Caco-2 (cell line): Measurements from ENCODE around the gene AP3B2. TPM values are rescaled to one million over a fixed set of nuclear protein-coding genes. Genes with fewer than 3 reads are reported as not detected.

ENCODE experiments used
- BruUV-seq: library from RNA; stranded (reverse); fragments of 400-500 nt; replicated peaks from 2 replicates; lab custom pipeline; 2021; lab: Mats Ljungman, UMichigan
- CTCF ChIA-PET: fragments of 300-600 bp; sonication (Branson Sonifier 250); formaldehyde crosslinking; loops from one replicate; lab custom pipeline; 2022; ENCODE audit warnings: antibody characterized with exemption; lab: Charles Lee
- POLR2A ChIA-PET: fragments of 300-600 bp; sonication (Branson Sonifier 250); formaldehyde crosslinking; loops from one replicate; lab custom pipeline; 2022; ENCODE audit warnings: antibody characterized with exemption; lab: Charles Lee
- DNase-seq, 2 experiments: peaks; one replicate each; pipeline versions ENCODE4 v3.0.0 to v3.0.0-alpha.2; 2020 to 2022
- H3K27me3 ChIP-seq: replicated peaks from 2 replicates; pipeline ENCODE4 v1.6.0; 2011; ENCODE audit warnings: low read length; ENCODE audit not compliant: control insufficient read depth, insufficient read depth
- H3K36me3 ChIP-seq: 2 replicates; pipeline ENCODE4 v1.5.1; 2011; ENCODE audit warnings: low read length; ENCODE audit not compliant: control insufficient read depth, insufficient read depth
- H3K4me1 ChIP-seq: fragments of 250-450 bp; sonication (Bioruptor Pico); 2 replicates; pipeline ENCODE4 v1.5.1; 2020; ENCODE audit warnings: mild to moderate bottlenecking
- H3K4me3 ChIP-seq: 2 replicates; pipeline ENCODE4 v1.5.1; 2011; ENCODE audit warnings: low read depth, mild to moderate bottlenecking, control low read depth, low read length
- H3K9me3 ChIP-seq: fragments of 250-450 bp; sonication (Bioruptor Pico); 2 replicates; pipeline ENCODE4 v1.5.1; 2020; ENCODE audit warnings: mild to moderate bottlenecking, moderate library complexity
- H3K27ac Mint-ChIP-seq: one replicate; pipeline ENCODE4 v1.8.0; 2022; ENCODE audit warnings: mixed read lengths; ENCODE audit not compliant: unreplicated experiment
- H3K27me3 Mint-ChIP-seq: one replicate; pipeline ENCODE4 v1.8.0; 2022; ENCODE audit warnings: mixed read lengths; ENCODE audit not compliant: insufficient read depth, unreplicated experiment
- H3K36me3 Mint-ChIP-seq: one replicate; pipeline ENCODE4 v1.8.0; 2022; ENCODE audit warnings: mild to moderate bottlenecking, mixed read lengths; ENCODE audit not compliant: insufficient read depth, unreplicated experiment
- H3K4me1 Mint-ChIP-seq: one replicate; pipeline ENCODE4 v1.8.0; 2022; ENCODE audit warnings: low read depth, mixed read lengths; ENCODE audit not compliant: unreplicated experiment
- H3K4me3 Mint-ChIP-seq: one replicate; pipeline ENCODE4 v1.8.0; 2022; ENCODE audit warnings: mild to moderate bottlenecking, moderate library complexity, mixed read lengths; ENCODE audit not compliant: unreplicated experiment
- H3K9me3 Mint-ChIP-seq: one replicate; pipeline ENCODE4 v1.8.0; 2022; ENCODE audit warnings: mixed read lengths; ENCODE audit not compliant: unreplicated experiment
- intact Hi-C: fragments of 100-400 bp; cut with micrococcal nuclease; formaldehyde crosslinking; loops from one replicate; pipeline ENCODE4 v1.10.0; 2022; ENCODE audit not compliant: unreplicated experiment
- total RNA-seq: library from RNA; stranded (reverse); gene quantifications from 2 replicates; pipeline ENCODE4 v1.2.3, GENCODE V29; 2022
- TF ChIP-seq, protein P1 (sequence below), 2 experiments: fragments of 200-600 bp in 1 of 2; IDR thresholded peaks; 1 replicate in 1 of 2; 2 replicates in 1 of 2; pipeline versions ENCODE4 v1.5.1 to v1.8.0; 2011 to 2022; ENCODE audit warnings: antibody characterized with exemption in 1 of 2, control low read depth in 1 of 2, inconsistent platforms in 1 of 2, low read depth in 1 of 2, low read length in 1 of 2, mild to moderate bottlenecking in 1 of 2, moderate library complexity in 1 of 2; ENCODE audit not compliant: insufficient read depth in 1 of 2, severe bottlenecking in 1 of 2, unreplicated experiment in 1 of 2

Gene AP3B2
- total RNA-seq, 1 experiment from 2014 or later = 0.82 TPM

DNA sequence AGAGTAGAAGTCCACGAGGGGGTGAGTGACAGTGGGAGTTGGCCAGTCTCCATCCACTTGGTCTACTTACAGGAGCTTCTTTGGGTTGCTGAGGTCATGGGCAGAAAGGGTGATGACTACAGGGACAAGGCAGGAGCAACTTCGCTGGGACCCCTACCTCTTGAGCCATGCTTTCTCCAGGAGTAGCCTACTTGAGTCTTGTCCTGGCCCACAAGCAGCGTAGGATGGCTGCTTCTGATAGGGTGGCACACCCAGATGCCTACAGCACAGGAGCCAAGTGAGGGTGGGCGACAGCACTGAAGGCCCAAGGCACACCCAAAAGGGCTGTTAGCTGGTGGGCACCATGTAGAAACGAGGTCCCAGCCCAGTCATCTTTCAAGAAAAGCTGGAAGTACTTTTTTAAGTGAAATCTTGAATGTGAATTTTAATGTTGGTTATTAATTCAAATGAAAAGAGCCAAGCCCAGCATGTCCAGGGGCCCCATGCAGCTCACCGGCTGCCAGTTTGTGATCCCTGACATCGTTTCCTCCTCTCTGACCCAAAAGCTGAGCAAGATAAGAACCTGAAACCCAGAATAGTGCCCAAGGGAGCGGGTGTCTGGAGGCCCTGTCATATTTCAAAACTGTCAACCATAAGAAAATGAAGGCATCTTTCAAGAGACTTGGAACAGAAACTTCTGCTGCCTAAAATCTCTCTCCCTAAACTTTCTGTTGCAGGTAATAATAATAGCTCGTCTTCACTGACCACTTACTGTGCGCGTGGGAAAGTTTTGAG is 60.3 kb downstream of the AP3B2 start:
- Histone ChIP-seq H3K27me3 (no peaks in the 10 kb centered on the region), H3K4me3 (no peak overlapping the region), H3K36me3 (no peaks in the 10 kb centered on the region), H3K9me3 (no peaks in the 10 kb centered on the region), H3K4me1 (no peaks in the 10 kb centered on the region)
- Mint-ChIP-seq H3K36me3 (no peaks in the 10 kb centered on the region), H3K9me3 (no peaks in the 10 kb centered on the region), H3K27ac (no peak overlapping the region), H3K4me1 (no peaks in the 10 kb centered on the region), H3K4me3 (no peak overlapping the region), H3K27me3 (peaks cover 13% of the 10 kb centered on the region)
- no TSS peak for BruUV-seq
- CTCF ChIA-PET = no interaction called here
- intact Hi-C loops = no loop called here
- TF ChIP-seq, protein P1, sequence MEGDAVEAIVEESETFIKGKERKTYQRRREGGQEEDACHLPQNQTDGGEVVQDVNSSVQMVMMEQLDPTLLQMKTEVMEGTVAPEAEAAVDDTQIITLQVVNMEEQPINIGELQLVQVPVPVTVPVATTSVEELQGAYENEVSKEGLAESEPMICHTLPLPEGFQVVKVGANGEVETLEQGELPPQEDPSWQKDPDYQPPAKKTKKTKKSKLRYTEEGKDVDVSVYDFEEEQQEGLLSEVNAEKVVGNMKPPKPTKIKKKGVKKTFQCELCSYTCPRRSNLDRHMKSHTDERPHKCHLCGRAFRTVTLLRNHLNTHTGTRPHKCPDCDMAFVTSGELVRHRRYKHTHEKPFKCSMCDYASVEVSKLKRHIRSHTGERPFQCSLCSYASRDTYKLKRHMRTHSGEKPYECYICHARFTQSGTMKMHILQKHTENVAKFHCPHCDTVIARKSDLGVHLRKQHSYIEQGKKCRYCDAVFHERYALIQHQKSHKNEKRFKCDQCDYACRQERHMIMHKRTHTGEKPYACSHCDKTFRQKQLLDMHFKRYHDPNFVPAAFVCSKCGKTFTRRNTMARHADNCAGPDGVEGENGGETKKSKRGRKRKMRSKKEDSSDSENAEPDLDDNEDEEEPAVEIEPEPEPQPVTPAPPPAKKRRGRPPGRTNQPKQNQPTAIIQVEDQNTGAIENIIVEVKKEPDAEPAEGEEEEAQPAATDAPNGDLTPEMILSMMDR (IDR thresholded peaks at IDR 0.05; ENCODE audit: insufficient read depth in 1 of 2, low read depth in 1 of 2, low read length in 1 of 2, severe bottlenecking in 1 of 2, unreplicated experiment in 1 of 2) = no peak
- no peak for DNase-seq
- POLR2A ChIA-PET = no interaction called here

DNA sequence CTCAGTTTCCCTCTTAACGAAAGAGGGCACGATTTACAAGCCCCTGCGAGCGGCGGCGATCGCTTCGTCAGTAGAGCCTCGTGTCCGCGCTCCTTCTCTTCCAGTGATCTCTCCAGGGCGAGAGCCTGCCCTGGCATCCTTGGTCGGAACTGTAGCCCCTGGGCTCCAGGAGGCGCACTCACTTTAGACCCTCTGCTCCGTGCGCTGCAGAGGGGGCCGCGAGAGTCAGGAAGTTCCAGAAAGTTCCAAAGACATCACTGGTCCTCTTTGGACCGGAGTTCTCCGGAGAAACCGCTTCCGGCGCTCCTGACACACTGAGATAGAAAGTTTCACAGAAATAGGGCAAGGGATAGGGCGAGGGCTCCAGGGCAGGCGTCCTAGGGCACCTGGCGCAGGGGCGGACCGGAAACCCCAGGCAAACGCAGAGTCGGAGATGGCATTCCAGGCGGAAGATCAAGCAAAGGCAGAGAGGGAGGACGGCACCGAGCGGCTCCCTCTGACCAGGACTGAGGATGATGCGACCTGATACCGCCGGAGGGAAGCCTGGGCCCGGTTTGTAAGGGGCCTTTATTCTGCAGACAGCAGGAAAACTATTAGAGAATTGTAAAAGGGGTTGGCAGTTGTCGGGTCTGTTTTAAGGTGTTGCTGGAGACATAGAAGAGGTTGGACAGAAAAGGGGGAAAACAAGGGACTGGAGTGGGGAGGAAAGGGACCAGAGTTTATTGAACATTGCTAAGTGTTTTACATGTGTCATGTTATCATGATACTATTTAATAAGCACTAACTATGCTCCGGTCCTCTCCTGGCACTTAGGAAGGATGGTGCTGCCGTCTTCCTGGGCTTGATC is 61.2 kb downstream of the AP3B2 start:
- no peaks in the 10 kb centered on the region for H3K4me1 Mint-ChIP-seq
- no peaks in the 10 kb centered on the region for H3K27me3 ChIP-seq
- DNase-seq = no peak
- no peak overlapping the region for H3K27ac Mint-ChIP-seq
- H3K36me3 Mint-ChIP-seq = no peaks in the 10 kb centered on the region
- no peak overlapping the region for H3K4me3 Mint-ChIP-seq
- H3K4me3 ChIP-seq = no peak overlapping the region
- no peaks in the 10 kb centered on the region for H3K4me1 ChIP-seq
- H3K9me3 ChIP-seq = no peaks in the 10 kb centered on the region
- BruUV-seq = no TSS peak
- TF ChIP-seq, protein P1 (IDR thresholded peaks at IDR 0.05; ENCODE audit: insufficient read depth in 1 of 2, low read depth in 1 of 2, low read length in 1 of 2, severe bottlenecking in 1 of 2, unreplicated experiment in 1 of 2) = no peak
- CTCF ChIA-PET = no interaction called here
- peaks cover 13% of the 10 kb centered on the region for H3K27me3 Mint-ChIP-seq
- POLR2A ChIA-PET = no interaction called here
- no peaks in the 10 kb centered on the region for H3K9me3 Mint-ChIP-seq
- no peaks in the 10 kb centered on the region for H3K36me3 ChIP-seq
- intact Hi-C loops = no loop called here

DNA sequence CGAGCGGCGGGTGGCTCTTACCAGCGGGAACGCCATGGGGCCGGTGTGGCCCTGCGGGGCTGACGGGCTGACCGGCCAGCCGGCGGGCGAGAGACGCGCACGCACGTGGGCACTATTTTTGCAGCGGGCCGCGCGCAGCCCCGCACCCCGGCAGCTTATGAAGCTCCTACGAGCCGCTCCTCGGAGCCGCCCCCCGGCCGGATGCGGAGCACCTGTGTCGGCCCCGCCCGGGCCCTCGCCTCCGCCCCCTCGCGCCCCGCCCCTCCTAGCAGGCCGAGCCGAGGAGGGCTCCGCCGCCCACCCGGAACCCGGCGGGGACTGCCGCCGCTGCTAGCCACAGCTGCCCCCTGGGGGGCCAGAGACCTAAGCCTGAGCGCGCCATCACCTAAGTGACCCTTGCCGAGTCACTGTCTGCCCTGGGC is 61.8 kb downstream of the AP3B2 start:
- no peaks in the 10 kb centered on the region for H3K9me3 Mint-ChIP-seq
- no peak overlapping the region for H3K27ac Mint-ChIP-seq
- H3K4me3 Mint-ChIP-seq = no peak overlapping the region
- intact Hi-C loops = no loop called here
- H3K36me3 ChIP-seq = no peaks in the 10 kb centered on the region
- no peak for DNase-seq
- no peaks in the 10 kb centered on the region for H3K36me3 Mint-ChIP-seq
- no peaks in the 10 kb centered on the region for H3K4me1 ChIP-seq
- ChIA-PET CTCF (no interaction called here), POLR2A (no interaction called here)
- H3K4me3 ChIP-seq = no peak overlapping the region
- no TSS peak for BruUV-seq
- TF ChIP-seq, protein P1 (IDR thresholded peaks at IDR 0.05; ENCODE audit: insufficient read depth in 1 of 2, low read depth in 1 of 2, low read length in 1 of 2, severe bottlenecking in 1 of 2, unreplicated experiment in 1 of 2) = no peak
- no peaks in the 10 kb centered on the region for H3K4me1 Mint-ChIP-seq
- peaks cover 10% of the 10 kb centered on the region for H3K27me3 Mint-ChIP-seq
- no peaks in the 10 kb centered on the region for H3K27me3 ChIP-seq
- no peaks in the 10 kb centered on the region for H3K9me3 ChIP-seq
